Epithelial cell of esophagus (primary cell): ENCODE measurements around the gene UBR3.
"Not testable (repeated sequence)": the region's sequence is repeated elsewhere in the genome, so short reads cannot be mapped to it uniquely, and the experiment has no call there.

Source experiments
- DNase-seq: peaks from one replicate; pipeline ENCODE4 v3.0.0; 2010; ENCODE audit warnings: low read depth
- H3K4me3 ChIP-seq: 2 replicates; pipeline ENCODE4 v1.5.1; 2011; ENCODE audit warnings: mild to moderate bottlenecking, low read length, control low read depth
- CTCF ChIP-seq: IDR thresholded peaks from 2 replicates; pipeline ENCODE4 v1.5.1; 2011; ENCODE audit warnings: low read depth, mild to moderate bottlenecking, low read length, control low read depth, inconsistent platforms; ENCODE audit not compliant: insufficient read depth; ENCODE audit errors: missing control alignments

UBR3 gene

GRCh38 chr2:169828141-169828811, 1.0 kb downstream of the UBR3 start:
- TF ChIP-seq CTCF, result no peak
- H3K4me3 ChIP-seq, result peak overlapping the region; percentile 76
- peak; percentile 74 for DNase-seq

GRCh38 chr2:169834401-169834800, 7.1 kb downstream of the UBR3 start:
- DNase-seq, result no peak
- no peak overlapping the region for H3K4me3 ChIP-seq
- no peak for TF ChIP-seq CTCF

GRCh38 chr2:169838743-169839489, 11.7 kb downstream of the UBR3 start:
- TF ChIP-seq CTCF, result no peak
- H3K4me3 ChIP-seq, result no peak overlapping the region
- no peak for DNase-seq

GRCh38 chr2:169839954-169840746, 12.9 kb downstream of the UBR3 start:
- H3K4me3 ChIP-seq, result no peak overlapping the region
- TF ChIP-seq CTCF, result no peak
- DNase-seq, result no peak

- TF ChIP-seq CTCF, result no peak
- H3K4me3 ChIP-seq, result no peak overlapping the region
- DNase-seq, result no peak
Observed at GRCh38 chr2:169840747-169841142, 13.5 kb downstream of the UBR3 start.

GRCh38 chr2:169841625-169842024, 14.4 kb downstream of the UBR3 start:
- DNase-seq, H3K4me3 ChIP-seq: not testable (repeated sequence)

GRCh38 chr2:169845016-169845415, 17.8 kb downstream of the UBR3 start:
- DNase-seq, result peak; percentile 39
- H3K4me3 ChIP-seq, result no peak overlapping the region
- no peak for TF ChIP-seq CTCF

- not testable (repeated sequence) for DNase-seq, H3K4me3 ChIP-seq
Observed at GRCh38 chr2:169848959-169849693, 21.9 kb downstream of the UBR3 start.
